Ishikawa (cell line): ENCODE measurements around the gene KRT84.

Experiments
- CEBPB ChIP-seq: IDR thresholded peaks from 2 replicates; pipeline ENCODE4 v1.6.1; 2012
- CREB1 ChIP-seq: IDR thresholded peaks from 2 replicates; pipeline ENCODE4 v1.6.1; 2012; ENCODE audit warnings: low read depth
- EGR1 ChIP-seq: IDR thresholded peaks from 2 replicates; pipeline ENCODE4 v1.6.1; 2012
- EP300 ChIP-seq: IDR thresholded peaks from 2 replicates; pipeline ENCODE4 v1.6.1; 2012; ENCODE audit warnings: borderline replicate concordance
- FOXM1 ChIP-seq: IDR thresholded peaks from 2 replicates; pipeline ENCODE4 v1.6.1; 2012; ENCODE audit warnings: low read depth, borderline replicate concordance
- MAX ChIP-seq: IDR thresholded peaks from 2 replicates; pipeline ENCODE4 v1.6.1; 2012
- NFIC ChIP-seq: IDR thresholded peaks from 2 replicates; pipeline ENCODE4 v1.6.1; 2012
- RAD21 ChIP-seq: IDR thresholded peaks from 2 replicates; pipeline ENCODE4 v1.6.1; 2012; ENCODE audit warnings: low read depth
- REST ChIP-seq: IDR thresholded peaks from 2 replicates; pipeline ENCODE4 v1.6.1; 2012; ENCODE audit warnings: low read depth, mild to moderate bottlenecking
- TAF1 ChIP-seq: IDR thresholded peaks from 2 replicates; pipeline ENCODE4 v1.6.1; 2012; ENCODE audit warnings: low read depth, mild to moderate bottlenecking
- TCF12 ChIP-seq: IDR thresholded peaks from 2 replicates; pipeline ENCODE4 v1.6.1; 2012; ENCODE audit warnings: low read depth
- TEAD4 ChIP-seq: IDR thresholded peaks from 2 replicates; pipeline ENCODE4 v1.6.1; 2012
- USF1 ChIP-seq: IDR thresholded peaks from 2 replicates; pipeline ENCODE4 v1.6.1; 2012
- YY1 ChIP-seq: IDR thresholded peaks from 2 replicates; pipeline ENCODE4 v1.6.1; 2012; ENCODE audit warnings: low read depth
- ZBTB7A ChIP-seq: IDR thresholded peaks from 2 replicates; pipeline ENCODE4 v1.6.1; 2012; ENCODE audit warnings: low read depth

The KRT84 gene

GRCh38 chr12:52361553-52361952 lies 23.9 kb downstream of the KRT84 start:
- TF ChIP-seq TEAD4 (no peak), MAX (no peak), FOXM1 (no peak), REST (no peak), EP300 (no peak), TAF1 (no peak), TCF12 (no peak), CEBPB (no peak), RAD21 (no peak), YY1 (no peak), NFIC (no peak), EGR1 (no peak), CREB1 (no peak), USF1 (no peak), ZBTB7A (no peak)

- TF ChIP-seq REST (no peak), ZBTB7A (no peak), TEAD4 (0 out of 2 replicates have a peak, but pooled peaks have one; percentile 39), TAF1 (no peak), MAX (peak; percentile 90), NFIC (peak; percentile 82), TCF12 (peak; percentile 76), RAD21 (no peak), FOXM1 (no peak), EP300 (peak; percentile 39; the same call in 1 of the 2 replicates), CEBPB (no peak)
Measured at GRCh38 chr12:52360663-52361271, 24.7 kb downstream of the KRT84 start.

- TF ChIP-seq USF1 (no peak), FOXM1 (no peak), REST (no peak), EGR1 (no peak), TCF12 (no peak), EP300 (no peak), YY1 (no peak), CREB1 (no peak), TEAD4 (no peak), TAF1 (no peak)
Measured at GRCh38 chr12:52360106-52360662, 25.3 kb downstream of the KRT84 start.

GRCh38 chr12:52359621-52360061 lies 25.8 kb downstream of the KRT84 start:
- no peak for TF ChIP-seq CREB1
- no peak for TF ChIP-seq FOXM1
- TF ChIP-seq CEBPB, result no peak
- no peak for TF ChIP-seq TCF12
- no peak for TF ChIP-seq TEAD4
- TF ChIP-seq REST, result no peak
- no peak for TF ChIP-seq ZBTB7A
- no peak for TF ChIP-seq YY1
- TF ChIP-seq MAX, result no peak
- no peak for TF ChIP-seq USF1
- no peak for TF ChIP-seq RAD21
- TF ChIP-seq TAF1, result no peak
- no peak for TF ChIP-seq NFIC
- TF ChIP-seq EGR1, result no peak
- TF ChIP-seq EP300, result no peak
